K562 (cell line): Measurements from ENCODE around the gene PHYHIPL. TPM values are rescaled to one million over a fixed set of nuclear protein-coding genes. Genes with fewer than 3 reads are reported as not detected.

Experiments
- ELF4 ChIP-seq: fragments of 450-650 bp; formaldehyde crosslinking; IDR thresholded peaks from 2 replicates; pipeline ENCODE4 v1.4.0; 2022; ENCODE audit warnings: missing genetic modification characterization
- ESRRB ChIP-seq: fragments of 250-450 bp; sonication (Bioruptor Pico); IDR thresholded peaks from 2 replicates; pipeline ENCODE4 v1.5.0; 2020; ENCODE audit warnings: mild to moderate bottlenecking, moderate library complexity, borderline replicate concordance
- KLF1 ChIP-seq: fragments of 450-650 bp; IDR thresholded peaks from 2 replicates; pipeline ENCODE4 v1.6.1; 2016; ENCODE audit warnings: missing genetic modification characterization, missing compliant biosample characterization
- MAFK ChIP-seq: IDR thresholded peaks from 2 replicates; pipeline ENCODE4 v1.6.1; 2011; ENCODE audit warnings: low read length, improper control_type of control experiment
- SRSF3 ChIP-seq: fragments of 200-400 bp; formaldehyde crosslinking; IDR thresholded peaks from 2 replicates; pipeline ENCODE4 v1.6.1; 2016; ENCODE audit warnings: mild to moderate bottlenecking, low read length, moderate library complexity; ENCODE audit not compliant: insufficient read depth
- SRSF9 ChIP-seq: fragments of 200-400 bp; formaldehyde crosslinking; IDR thresholded peaks from 2 replicates; pipeline ENCODE4 v1.6.1; 2017; ENCODE audit warnings: low read depth, low read length, borderline replicate concordance
- ZNF436 ChIP-seq: fragments of 250-450, 450-650 bp; sonication (Bioruptor Pico); formaldehyde crosslinking; IDR thresholded peaks from 2 replicates; pipeline ENCODE4 v1.7.0; 2020; ENCODE audit warnings: mild to moderate bottlenecking
- polyA plus RNA-seq, 8 experiments: library from polyadenylated mRNA; depleted of rRNA in 4 of 8; stranded (reverse) in 5 of 8; unstranded in 3 of 8; fragments of >200 nt; fragmentation: Nextera tagmentation in 2 of 8; fragmentation: Illumina TruSeq in 1 of 8; extraction: Ambion mirVana in 2 of 8; extraction: Trizol in 1 of 8; gene quantifications; 2 replicates each; pipeline versions ENCODE4 v1.2.1 to v1.2.3, GENCODE V29; 2011 to 2014; ENCODE audit warnings: inconsistent platforms in 1 of 8, missing spikeins in 1 of 8
- total RNA-seq, 7 experiments: library from RNA; depleted of rRNA in 6 of 7; stranded (reverse); fragments of >200 nt in 6 of 7; fragmentation: Illumina TruSeq in 2 of 7; extraction: Trizol in 2 of 7; gene quantifications; 2 replicates each; pipeline versions ENCODE4 v1.2.1 to v1.2.3, GENCODE V29; 2011 to 2021; ENCODE audit warnings: low replicate concordance in 1 of 7
- TF ChIP-seq, protein P1 (sequence below), 2 experiments: fragments of 450-650 bp in 1 of 2; sonication (generic) in 1 of 2; formaldehyde crosslinking in 1 of 2; IDR thresholded peaks; 2 replicates each; pipeline versions ENCODE4 v1.7.1 to v1.9.0; 2016 to 2022; ENCODE audit warnings: inconsistent platforms in 1 of 2, mild to moderate bottlenecking in 1 of 2, missing genetic modification reagents in 1 of 2

PHYHIPL gene
- total and polyA plus RNA-seq, 9 of the 15 experiments (the other 6 are each of a cell fraction or from before 2014, with no cell fraction given) = not detected

DNA sequence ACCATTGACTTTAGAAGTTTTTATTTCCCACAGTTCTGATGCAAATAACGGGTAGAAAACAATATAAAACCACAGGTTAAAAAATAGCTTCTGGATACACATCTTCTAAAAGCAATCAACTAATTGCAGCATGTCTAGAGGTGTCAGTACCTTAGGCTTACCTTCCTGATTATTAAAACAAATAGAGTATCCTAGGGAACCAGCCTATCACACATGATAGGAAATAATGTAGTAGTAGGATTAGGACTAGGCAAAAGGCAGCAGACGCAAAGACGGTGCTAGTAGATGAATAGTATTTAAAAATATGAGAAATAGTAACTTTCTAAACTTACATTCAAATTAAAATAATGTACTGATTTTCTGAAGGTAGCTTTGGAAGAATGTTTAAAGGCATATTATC, 41.7 kb upstream of the PHYHIPL start (continued):
- TF ChIP-seq SRSF9 (no peak), ESRRB (CRISPR knock-in tag) (no peak), ELF4 (CRISPR knock-in tag) (no peak), KLF1 (tag) (no peak), SRSF3 (no peak), MAFK (no peak), ZNF436 (CRISPR knock-in tag) (no peak)
- TF ChIP-seq, protein P1, sequence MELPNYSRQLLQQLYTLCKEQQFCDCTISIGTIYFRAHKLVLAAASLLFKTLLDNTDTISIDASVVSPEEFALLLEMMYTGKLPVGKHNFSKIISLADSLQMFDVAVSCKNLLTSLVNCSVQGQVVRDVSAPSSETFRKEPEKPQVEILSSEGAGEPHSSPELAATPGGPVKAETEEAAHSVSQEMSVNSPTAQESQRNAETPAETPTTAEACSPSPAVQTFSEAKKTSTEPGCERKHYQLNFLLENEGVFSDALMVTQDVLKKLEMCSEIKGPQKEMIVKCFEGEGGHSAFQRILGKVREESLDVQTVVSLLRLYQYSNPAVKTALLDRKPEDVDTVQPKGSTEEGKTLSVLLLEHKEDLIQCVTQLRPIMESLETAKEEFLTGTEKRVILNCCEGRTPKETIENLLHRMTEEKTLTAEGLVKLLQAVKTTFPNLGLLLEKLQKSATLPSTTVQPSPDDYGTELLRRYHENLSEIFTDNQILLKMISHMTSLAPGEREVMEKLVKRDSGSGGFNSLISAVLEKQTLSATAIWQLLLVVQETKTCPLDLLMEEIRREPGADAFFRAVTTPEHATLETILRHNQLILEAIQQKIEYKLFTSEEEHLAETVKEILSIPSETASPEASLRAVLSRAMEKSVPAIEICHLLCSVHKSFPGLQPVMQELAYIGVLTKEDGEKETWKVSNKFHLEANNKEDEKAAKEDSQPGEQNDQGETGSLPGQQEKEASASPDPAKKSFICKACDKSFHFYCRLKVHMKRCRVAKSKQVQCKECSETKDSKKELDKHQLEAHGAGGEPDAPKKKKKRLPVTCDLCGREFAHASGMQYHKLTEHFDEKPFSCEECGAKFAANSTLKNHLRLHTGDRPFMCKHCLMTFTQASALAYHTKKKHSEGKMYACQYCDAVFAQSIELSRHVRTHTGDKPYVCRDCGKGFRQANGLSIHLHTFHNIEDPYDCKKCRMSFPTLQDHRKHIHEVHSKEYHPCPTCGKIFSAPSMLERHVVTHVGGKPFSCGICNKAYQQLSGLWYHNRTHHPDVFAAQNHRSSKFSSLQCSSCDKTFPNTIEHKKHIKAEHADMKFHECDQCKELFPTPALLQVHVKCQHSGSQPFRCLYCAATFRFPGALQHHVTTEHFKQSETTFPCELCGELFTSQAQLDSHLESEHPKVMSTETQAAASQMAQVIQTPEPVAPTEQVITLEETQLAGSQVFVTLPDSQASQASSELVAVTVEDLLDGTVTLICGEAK (IDR thresholded peaks at IDR 0.05) = no peak
- TF ChIP-seq, protein P1 (CRISPR knock-in tag; IDR thresholded peaks at IDR 0.05) = no peak
